HG02678 (cell line): ENCODE results near the gene NPTXR.

Experiments used
- ATAC-seq: cut with Tn5 transposase; IDR thresholded peaks from one replicate; pipeline ENCODE4 v1.9.1; 2021; ENCODE audit warnings: mild to moderate bottlenecking, moderate library complexity; ENCODE audit not compliant: unreplicated experiment

NPTXR gene

DNA sequence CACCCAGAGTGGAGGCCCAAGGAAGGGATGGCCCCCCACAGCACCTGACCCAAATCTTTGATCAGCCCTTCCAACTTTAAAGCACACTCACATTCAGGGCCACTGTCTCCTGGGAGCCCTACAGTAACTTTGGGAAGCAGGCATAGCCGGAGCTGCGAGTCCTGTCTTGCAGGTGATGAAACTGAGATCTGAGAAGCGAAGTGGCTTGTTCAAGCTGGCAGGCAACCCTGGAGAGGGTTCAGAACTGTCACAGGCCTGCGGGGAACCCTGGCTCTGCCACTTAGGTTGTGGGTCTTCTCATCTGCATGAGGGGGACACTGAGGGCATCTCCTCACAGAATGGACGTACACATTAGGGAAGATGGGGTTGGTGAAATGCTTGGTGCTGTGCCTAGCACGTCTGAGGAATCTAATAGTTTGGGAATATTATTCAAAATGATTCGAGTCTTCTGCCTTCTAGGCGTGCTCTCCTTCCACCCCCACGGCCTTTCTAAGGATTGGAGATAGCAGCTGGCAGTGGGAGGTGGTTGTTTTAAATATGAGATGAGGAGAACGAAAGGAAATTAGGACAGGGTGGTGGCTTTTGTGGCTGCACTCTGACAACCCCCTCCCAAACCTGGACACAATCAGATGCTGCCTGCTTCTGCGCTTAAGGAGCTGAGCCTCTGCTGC is 69.2 kb downstream of the NPTXR start:
- no peak for ATAC-seq

DNA sequence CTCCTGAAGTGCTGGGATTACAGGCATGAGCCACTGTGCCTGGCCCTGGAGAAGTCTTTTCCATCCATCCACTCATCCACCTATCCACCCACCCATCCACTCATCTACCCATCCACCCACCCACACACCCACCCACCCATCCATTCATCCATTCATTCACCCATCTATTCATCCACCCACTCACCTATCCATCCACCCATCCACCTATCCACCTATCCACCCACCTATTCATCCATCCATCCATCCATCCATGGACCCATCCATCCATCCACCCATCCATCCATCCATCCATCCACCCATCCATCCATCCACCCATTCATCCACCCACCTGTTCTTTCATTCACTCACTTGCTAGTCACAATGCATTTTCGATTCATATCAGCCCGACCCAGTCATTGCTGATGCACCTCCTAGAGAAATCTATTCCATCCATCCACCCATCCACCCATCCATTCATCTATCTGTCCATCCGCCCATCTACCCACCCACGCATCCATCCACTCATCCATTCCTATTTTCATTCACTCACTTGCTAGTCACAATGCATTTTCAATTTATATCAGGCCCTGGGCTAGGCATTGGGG is 70.4 kb downstream of the NPTXR start:
- ATAC-seq: no peak

DNA sequence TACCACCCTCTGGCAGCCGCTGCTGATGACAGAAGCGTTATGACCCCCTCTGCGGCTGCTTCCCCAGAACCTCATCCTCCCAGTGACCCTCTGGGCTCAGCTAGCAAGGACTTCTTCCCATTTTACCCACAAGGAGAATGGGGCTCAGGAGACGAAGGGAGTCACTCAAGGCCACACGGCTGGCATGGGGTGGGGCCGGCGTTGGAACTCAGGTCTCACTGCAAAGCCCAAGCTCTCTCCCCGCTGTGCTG is 71.3 kb downstream of the NPTXR start:
- no peak for ATAC-seq

DNA sequence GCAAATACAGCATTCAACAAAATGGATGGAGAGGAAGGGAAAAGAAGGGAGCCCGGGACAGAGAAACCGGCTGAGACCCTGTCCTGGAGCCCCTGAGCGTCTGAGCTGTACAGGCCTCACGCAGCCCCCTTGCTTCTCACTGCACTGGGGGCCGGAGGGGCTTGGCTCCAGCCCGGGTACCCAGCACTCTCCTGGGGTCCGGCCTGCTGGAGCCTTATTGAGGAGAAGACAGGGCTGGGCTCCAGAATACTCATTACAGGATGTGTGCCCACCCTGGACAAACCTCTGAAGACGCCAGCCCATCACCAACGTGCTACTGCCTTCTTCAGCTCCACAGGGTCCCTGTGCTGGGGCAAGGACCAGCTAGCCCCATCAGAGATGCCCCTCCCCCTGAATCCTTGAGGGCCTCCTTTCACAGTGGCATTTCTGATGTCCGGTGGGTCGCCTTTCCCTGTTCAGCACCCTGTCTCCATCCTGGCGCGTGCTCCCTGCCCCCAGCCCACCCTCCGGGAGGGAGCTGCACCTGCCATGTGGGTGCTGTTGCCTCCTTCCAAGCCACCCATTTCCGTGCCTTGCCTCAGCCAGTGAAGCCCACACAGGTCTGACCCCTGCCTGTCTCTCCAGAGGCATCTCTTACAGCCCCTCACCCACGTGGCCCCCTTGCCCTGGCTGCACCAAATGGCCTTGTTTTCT is 73.4 kb downstream of the NPTXR start:
- no peak for ATAC-seq
